Uterus (tissue), 2 donors: ENCODE results near the gene TUG1.

Experiments used
- CTCF ChIP-seq, 4 experiments: fragments of 200-600 bp in 2 of 4; fragments of 450-650 bp in 2 of 4; sonication (generic) in 2 of 4; IDR thresholded peaks; one replicate each; pipeline ENCODE4 v1.5.1; 2016 to 2019; ENCODE audit warnings: antibody characterized with exemption in 4 of 4, mild to moderate bottlenecking in 2 of 4, moderate library complexity in 1 of 4
- POLR2A ChIP-seq, 2 donors: fragments of 450-650 bp; IDR thresholded peaks; one replicate each; pipeline ENCODE4 v1.6.1; 2016; ENCODE audit warnings: antibody characterized with exemption in 2 of 2, mild to moderate bottlenecking in 1 of 2, moderate library complexity in 1 of 2

- TF ChIP-seq POLR2A (IDR thresholded peaks at IDR 0.05) (no peak), CTCF (IDR thresholded peaks at IDR 0.05) (no peak)
Measured at GRCh38 chr22:30953206-30953605, 15.9 kb upstream of the TUG1 start.
